ENCODE data around the gene GJA4. TPM values are rescaled to one million over a fixed set of nuclear protein-coding genes. Genes with fewer than 3 reads are reported as not detected.

Gene GJA4
- total and polyA plus RNA-seq, 8 donors, result 1.7 to 4.8 (median 2.5) TPM; not detected in 2

GRCh38 chr1:34842073-34842472, 49.3 kb downstream of the GJA4 start:
- 52 to 90% (median 57%) methylated on average over 3 of the region's 3 CpGs for WGBS, 5 donors
- peaks cover 28 to 50% (median 34%) of the 10 kb centered on the region in 4 donors for H3K4me1 ChIP-seq
- no peak overlapping the region for H3K4me3 ChIP-seq
- no peaks in the 10 kb centered on the region for H3K27me3 ChIP-seq
- no peak overlapping the region for H3K27ac ChIP-seq
- peak in 1 of 2 donors; percentile 14 for DNase-seq
- TF ChIP-seq, protein P1, sequence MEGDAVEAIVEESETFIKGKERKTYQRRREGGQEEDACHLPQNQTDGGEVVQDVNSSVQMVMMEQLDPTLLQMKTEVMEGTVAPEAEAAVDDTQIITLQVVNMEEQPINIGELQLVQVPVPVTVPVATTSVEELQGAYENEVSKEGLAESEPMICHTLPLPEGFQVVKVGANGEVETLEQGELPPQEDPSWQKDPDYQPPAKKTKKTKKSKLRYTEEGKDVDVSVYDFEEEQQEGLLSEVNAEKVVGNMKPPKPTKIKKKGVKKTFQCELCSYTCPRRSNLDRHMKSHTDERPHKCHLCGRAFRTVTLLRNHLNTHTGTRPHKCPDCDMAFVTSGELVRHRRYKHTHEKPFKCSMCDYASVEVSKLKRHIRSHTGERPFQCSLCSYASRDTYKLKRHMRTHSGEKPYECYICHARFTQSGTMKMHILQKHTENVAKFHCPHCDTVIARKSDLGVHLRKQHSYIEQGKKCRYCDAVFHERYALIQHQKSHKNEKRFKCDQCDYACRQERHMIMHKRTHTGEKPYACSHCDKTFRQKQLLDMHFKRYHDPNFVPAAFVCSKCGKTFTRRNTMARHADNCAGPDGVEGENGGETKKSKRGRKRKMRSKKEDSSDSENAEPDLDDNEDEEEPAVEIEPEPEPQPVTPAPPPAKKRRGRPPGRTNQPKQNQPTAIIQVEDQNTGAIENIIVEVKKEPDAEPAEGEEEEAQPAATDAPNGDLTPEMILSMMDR (IDR thresholded peaks at IDR 0.05), result no peak
- TF ChIP-seq POLR2AphosphoS5 (IDR thresholded peaks at IDR 0.05) (no peak), EP300 (IDR thresholded peaks at IDR 0.05) (no peak), POLR2A (IDR thresholded peaks at IDR 0.05) (no peak)
- H3K36me3 ChIP-seq, result peaks cover 0 to under 1% (median 0%) of the 10 kb centered on the region in 4 donors
- H3K9me3 ChIP-seq, result no peaks in the 10 kb centered on the region
- intact Hi-C loops (cut with DNase I; ENCODE audit: low total_unique reads), result no loop called here

- no peak for DNase-seq
Observed at GRCh38 chr1:34842952-34843371, 50.2 kb downstream of the GJA4 start.

DNA sequence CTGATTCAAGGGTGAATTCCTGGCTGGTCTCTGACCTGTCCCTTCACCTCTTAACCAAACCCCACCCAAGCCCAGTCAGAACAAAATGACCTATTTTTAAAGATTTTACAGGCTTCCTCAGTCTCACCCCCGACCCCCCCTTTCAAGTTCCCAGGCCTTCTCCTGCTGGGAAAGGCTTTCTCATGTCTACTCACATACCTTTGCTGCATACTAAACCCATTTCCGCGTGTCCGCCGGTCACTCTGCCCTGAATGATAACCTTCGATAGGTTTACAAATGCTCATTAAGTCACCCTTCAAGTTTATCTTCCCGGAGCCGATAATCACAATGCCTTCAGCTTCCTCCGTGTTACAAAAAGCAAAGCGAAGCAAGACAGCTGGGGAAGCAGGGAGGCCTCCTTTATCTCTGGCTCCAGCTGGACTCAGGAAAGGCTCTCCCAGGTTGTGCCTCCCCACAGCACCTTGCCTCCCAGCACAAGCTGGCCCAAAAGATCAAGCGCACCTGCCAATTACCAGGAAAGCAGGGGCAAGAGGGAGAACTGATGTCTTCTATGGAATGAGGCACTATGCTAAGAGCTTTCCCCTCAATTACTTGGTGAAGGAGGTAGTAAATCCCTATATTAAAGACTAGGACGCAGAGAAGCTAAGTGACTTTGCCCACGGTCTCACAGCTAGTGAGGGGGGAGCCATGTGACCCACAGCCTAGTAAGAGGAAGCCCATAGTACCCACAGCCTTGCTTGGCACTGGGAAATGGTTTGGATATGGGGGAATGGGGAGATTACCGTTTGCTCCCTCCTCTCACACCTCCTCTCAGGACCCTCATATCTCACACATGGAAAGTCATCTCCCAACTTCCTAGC, 50.8 kb downstream of the GJA4 start:
- no peak for TF ChIP-seq EP300 (IDR thresholded peaks at IDR 0.05)
- no peak for TF ChIP-seq POLR2A (IDR thresholded peaks at IDR 0.05)
- H3K27ac ChIP-seq, result peak overlapping the region in 3 of 5 donors; percentile 8 to 32 (median 20)
- no peaks in the 10 kb centered on the region for H3K27me3 ChIP-seq
- H3K36me3 ChIP-seq, result peaks cover 0 to 11% (median 7%) of the 10 kb centered on the region in 4 donors
- H3K4me1 ChIP-seq, result peaks cover 29 to 50% (median 36%) of the 10 kb centered on the region in 4 donors
- H3K4me3 ChIP-seq, result no peak overlapping the region
- intact Hi-C loops (cut with DNase I; ENCODE audit: low total_unique reads), result no loop called here
- 32 to 52% (median 45%) methylated on average over 14 of the region's 14 CpGs for WGBS, 5 donors
- H3K9me3 ChIP-seq, result no peaks in the 10 kb centered on the region
- no peak for DNase-seq

More at GRCh38 chr1:34842952-34843371, 50.2 kb downstream of the GJA4 start:
- Histone ChIP-seq H3K27ac (peak overlapping the region in 1 of 5 donors; percentile 8), H3K9me3 (no peaks in the 10 kb centered on the region), H3K36me3 (peaks cover 0 to 6% (median 4%) of the 10 kb centered on the region in 4 donors), H3K4me1 (peaks cover 29 to 50% (median 36%) of the 10 kb centered on the region in 4 donors), H3K4me3 (no peak overlapping the region), H3K27me3 (no peaks in the 10 kb centered on the region)
- 74 to 92% (median 81%) methylated on average over 3 to 4 of the region's 4 CpGs for WGBS, 5 donors
- intact Hi-C loops (cut with DNase I; ENCODE audit: low total_unique reads), result no loop called here
- no peak for TF ChIP-seq POLR2AphosphoS5 (IDR thresholded peaks at IDR 0.05)
- TF ChIP-seq POLR2A (IDR thresholded peaks at IDR 0.05), result no peak

DNA sequence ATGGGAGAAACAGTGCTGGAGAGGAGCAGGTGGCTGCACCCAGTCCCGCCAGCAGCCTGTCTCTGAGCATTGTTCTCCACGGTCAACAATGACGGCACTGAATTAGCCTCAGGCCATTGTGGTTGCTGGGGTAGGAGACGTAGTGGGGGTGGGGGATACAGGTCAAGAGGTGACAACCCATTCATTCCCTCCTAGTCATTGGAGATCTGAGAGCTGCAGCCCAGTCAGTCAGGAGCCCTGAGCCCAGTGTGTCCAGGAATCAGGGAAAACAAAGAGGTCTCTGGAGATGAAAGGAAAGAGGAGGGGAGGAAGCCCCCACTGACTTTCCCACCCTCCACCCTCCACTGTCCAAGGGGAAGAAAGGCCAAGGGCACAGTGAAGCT, 51.4 kb downstream of the GJA4 start:
- Histone ChIP-seq H3K4me1 (peaks cover 29 to 50% (median 36%) of the 10 kb centered on the region in 4 donors), H3K4me3 (no peak overlapping the region), H3K9me3 (no peaks in the 10 kb centered on the region), H3K36me3 (peaks cover 0 to 17% (median 8%) of the 10 kb centered on the region in 4 donors), H3K27ac (peak overlapping the region in 3 of 5 donors; percentile 8 to 32 (median 20)), H3K27me3 (no peaks in the 10 kb centered on the region)
- no peak for DNase-seq
- 52 to 82% (median 60%) methylated on average over 4 of the region's 4 CpGs for WGBS, 5 donors
- intact Hi-C loops (cut with DNase I; ENCODE audit: low total_unique reads), result no loop called here
- TF ChIP-seq EP300 (IDR thresholded peaks at IDR 0.05), result no peak

Other genes starting within 250 kb of the GJA4 start
- under 1 TPM in 1 of 5 donors, not detected in 4; 0.37 TPM for gene GJB5, start 38.0 kb upstream of the GJA4 start, total RNA-seq
- 10 to 100 TPM in 1 of 3 donors, not detected in 2; 23.9 TPM for gene GJB5, start 38.0 kb upstream of the GJA4 start, polyA plus RNA-seq
- gene GJB4, start 33.3 kb upstream of the GJA4 start, total RNA-seq, result under 1 TPM in 1 of 5 donors, not detected in 4; 0.18 TPM
- 1 to 10 TPM in 1 of 3 donors, under 1 TPM in 1, not detected in 1; 0.06 to 1.2 TPM for gene GJB4, start 33.3 kb upstream of the GJA4 start, polyA plus RNA-seq
- gene GJB3, start 11.8 kb upstream of the GJA4 start, total RNA-seq, result 1 to 10 TPM in 3 of 5 donors, under 1 TPM in 1, not detected in 1; 0.58 to 2.8 (median 1.8) TPM
- gene GJB3, start 11.8 kb upstream of the GJA4 start, polyA plus RNA-seq, result 10 to 100 TPM in 1 of 3 donors, 1 to 10 TPM in 2; 1.8 to 32.3 (median 3.1) TPM
- 10 to 100 TPM in 3 of 5 donors, 1 to 10 TPM in 1, under 1 TPM in 1; 0.58 to 22.8 (median 12.5) TPM for gene SMIM12, start 66.8 kb downstream of the GJA4 start, total RNA-seq
- 10 to 100 TPM; 22.9 to 28.9 (median 26.4) TPM for gene SMIM12, start 66.8 kb downstream of the GJA4 start, polyA plus RNA-seq
- gene DLGAP3, start 136.7 kb downstream of the GJA4 start, total RNA-seq, result under 1 TPM in 2 of 5 donors, not detected in 3; 0.18 to 0.29 TPM
- under 1 TPM; 0.15 to 0.25 (median 0.15) TPM for gene DLGAP3, start 136.7 kb downstream of the GJA4 start, polyA plus RNA-seq
- gene TMEM35B, start 192.3 kb downstream of the GJA4 start, total RNA-seq, result 100 to 1,000 TPM in 1 of 5 donors, 10 to 100 TPM in 3, 1 to 10 TPM in 1; 2.0 to 131 (median 17.6) TPM
- 10 to 100 TPM; 12.5 to 31.1 (median 15.1) TPM for gene TMEM35B, start 192.3 kb downstream of the GJA4 start, polyA plus RNA-seq
- gene ZMYM6, start 238.9 kb downstream of the GJA4 start, total RNA-seq, result 10 to 100 TPM in 4 of 5 donors, 1 to 10 TPM in 1; 6.1 to 47.5 (median 35.8) TPM
- gene ZMYM6, start 238.9 kb downstream of the GJA4 start, polyA plus RNA-seq, result 1 to 10 TPM; 4.9 to 8.2 (median 6.1) TPM